KMS-11 (cell line): ENCODE data around the gene MORF4L1.
"Not testable (repeated sequence)": the region's sequence is repeated elsewhere in the genome, so short reads cannot be mapped to it uniquely, and the experiment has no call there.

Experiments
- H2AFZ ChIP-seq: fragments of 200-600 bp; sonication (generic); 2 replicates; pipeline ENCODE4 v1.6.1; 2016; ENCODE audit warnings: antibody characterized with exemption, mixed run types, low read depth
- H3K27ac ChIP-seq: fragments of 200-600 bp; sonication (generic); 2 replicates; pipeline ENCODE4 v1.6.1; 2016; ENCODE audit warnings: mild to moderate bottlenecking, mixed run types
- H3K27me3 ChIP-seq: fragments of 200-600 bp; sonication (generic); 2 replicates; pipeline ENCODE4 v1.6.1; 2017; ENCODE audit warnings: mild to moderate bottlenecking, low read depth, mixed run types, moderate library complexity; ENCODE audit not compliant: insufficient read depth
- H3K36me3 ChIP-seq: fragments of 200-600 bp; sonication (generic); 2 replicates; pipeline ENCODE4 v1.6.1; 2017; ENCODE audit warnings: mild to moderate bottlenecking, mixed run types; ENCODE audit not compliant: insufficient read depth
- H3K4me1 ChIP-seq: fragments of 200-600 bp; sonication (generic); 2 replicates; pipeline ENCODE4 v1.6.1; 2016; ENCODE audit warnings: mild to moderate bottlenecking, low read depth, mixed run types; ENCODE audit not compliant: poor library complexity, severe bottlenecking
- H3K4me2 ChIP-seq: fragments of 200-600 bp; sonication (generic); 2 replicates; pipeline ENCODE4 v1.7.0; 2016; ENCODE audit warnings: mild to moderate bottlenecking, mixed run types
- H3K4me3 ChIP-seq: fragments of 200-600 bp; sonication (generic); IDR thresholded peaks from 2 replicates; pipeline ENCODE4 v1.6.1; 2017; ENCODE audit warnings: low read depth, low read length, mixed read lengths; ENCODE audit not compliant: insufficient read depth
- H3K79me2 ChIP-seq: fragments of 200-600 bp; sonication (generic); 2 replicates; pipeline ENCODE4 v1.6.1; 2016; ENCODE audit warnings: low read depth, mixed run types; ENCODE audit not compliant: insufficient read depth
- H3K9ac ChIP-seq: fragments of 200-600 bp; sonication (generic); 2 replicates; pipeline ENCODE4 v1.6.1; 2016; ENCODE audit warnings: mild to moderate bottlenecking, mixed run types
- H4K20me1 ChIP-seq: fragments of 200-600 bp; sonication (generic); 2 replicates; pipeline ENCODE4 v1.6.1; 2016; ENCODE audit warnings: mild to moderate bottlenecking, mixed run types; ENCODE audit not compliant: insufficient read depth
- TF ChIP-seq, protein P1 (sequence below): fragments of 200-600 bp; sonication (generic); conservative IDR thresholded peaks from 2 replicates; pipeline ENCODE4 v1.6.1; 2017; ENCODE audit warnings: low read depth, mild to moderate bottlenecking, antibody characterized with exemption, low read length, moderate library complexity, mixed read lengths

MORF4L1 gene

DNA sequence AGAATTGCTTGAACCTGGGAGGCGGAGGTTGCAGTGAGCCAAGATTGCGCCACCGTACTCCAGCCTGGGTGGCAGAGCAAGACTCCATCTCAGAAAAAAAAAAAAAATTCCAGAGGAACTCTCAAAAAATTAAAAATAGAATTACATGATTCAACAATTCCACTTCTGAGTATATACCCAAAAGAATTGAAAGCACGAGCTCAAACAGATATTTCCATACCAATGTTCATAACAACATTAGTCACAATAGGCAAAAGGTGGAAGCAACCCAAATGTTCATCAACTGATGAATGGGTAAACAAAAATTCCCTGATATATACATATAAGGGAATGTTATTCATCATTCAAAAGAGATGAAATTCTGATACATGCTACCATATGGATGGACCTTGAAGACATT is 16.9 kb upstream of the MORF4L1 start:
- no peaks in the 10 kb centered on the region for H3K27me3 ChIP-seq
- no peak overlapping the region for H3K27ac ChIP-seq
- no peaks in the 10 kb centered on the region for H3K79me2 ChIP-seq
- H4K20me1 ChIP-seq, result no peaks in the 10 kb centered on the region
- H3K4me2 ChIP-seq, result no peak overlapping the region
- no peak overlapping the region for H2AFZ ChIP-seq
- no peak overlapping the region for H3K9ac ChIP-seq
- H3K4me1 ChIP-seq, result peaks cover 18% of the 10 kb centered on the region
- no peak overlapping the region for H3K4me3 ChIP-seq
- H3K36me3 ChIP-seq, result no peaks in the 10 kb centered on the region
- TF ChIP-seq, protein P1, sequence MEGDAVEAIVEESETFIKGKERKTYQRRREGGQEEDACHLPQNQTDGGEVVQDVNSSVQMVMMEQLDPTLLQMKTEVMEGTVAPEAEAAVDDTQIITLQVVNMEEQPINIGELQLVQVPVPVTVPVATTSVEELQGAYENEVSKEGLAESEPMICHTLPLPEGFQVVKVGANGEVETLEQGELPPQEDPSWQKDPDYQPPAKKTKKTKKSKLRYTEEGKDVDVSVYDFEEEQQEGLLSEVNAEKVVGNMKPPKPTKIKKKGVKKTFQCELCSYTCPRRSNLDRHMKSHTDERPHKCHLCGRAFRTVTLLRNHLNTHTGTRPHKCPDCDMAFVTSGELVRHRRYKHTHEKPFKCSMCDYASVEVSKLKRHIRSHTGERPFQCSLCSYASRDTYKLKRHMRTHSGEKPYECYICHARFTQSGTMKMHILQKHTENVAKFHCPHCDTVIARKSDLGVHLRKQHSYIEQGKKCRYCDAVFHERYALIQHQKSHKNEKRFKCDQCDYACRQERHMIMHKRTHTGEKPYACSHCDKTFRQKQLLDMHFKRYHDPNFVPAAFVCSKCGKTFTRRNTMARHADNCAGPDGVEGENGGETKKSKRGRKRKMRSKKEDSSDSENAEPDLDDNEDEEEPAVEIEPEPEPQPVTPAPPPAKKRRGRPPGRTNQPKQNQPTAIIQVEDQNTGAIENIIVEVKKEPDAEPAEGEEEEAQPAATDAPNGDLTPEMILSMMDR, result no peak

DNA sequence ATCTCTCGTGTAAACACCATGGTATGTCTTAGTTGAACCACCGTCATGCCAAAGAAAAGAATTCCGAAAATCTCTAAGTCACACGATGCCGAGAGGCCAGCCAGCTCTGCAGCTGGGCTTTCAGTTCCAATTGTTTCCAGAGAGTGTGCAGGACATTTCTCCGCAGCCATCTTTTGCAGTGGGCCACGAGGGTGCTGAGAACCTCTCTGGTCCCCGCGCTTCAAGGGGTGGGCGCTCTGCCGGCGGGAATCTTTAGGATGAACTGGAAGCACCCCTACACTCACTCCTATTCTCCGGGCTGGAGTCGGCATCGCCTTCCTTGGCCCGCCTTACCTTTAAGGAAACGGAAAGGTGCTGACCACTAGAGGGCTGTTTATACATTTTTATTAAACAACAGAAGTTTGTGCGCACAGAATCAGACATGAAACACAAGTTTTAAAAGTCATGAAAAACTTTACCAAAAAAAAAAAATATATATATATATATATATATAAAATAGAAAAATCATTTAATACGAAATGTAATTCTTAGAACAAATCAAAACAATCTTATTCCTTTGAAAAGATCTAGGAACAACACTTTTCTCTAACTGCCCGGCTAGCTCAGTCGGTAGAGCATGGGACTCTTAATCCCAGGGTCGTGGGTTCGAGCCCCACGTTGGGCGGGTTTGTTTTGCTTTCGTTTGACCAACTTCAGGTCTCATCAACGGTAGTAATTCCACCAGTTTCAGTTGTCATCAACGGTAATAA is 12.5 kb upstream of the MORF4L1 start:
- H3K4me2 ChIP-seq, result peak overlapping the region; percentile 58
- H3K27ac ChIP-seq, result peak overlapping the region; percentile 70
- H2AFZ ChIP-seq, result peak overlapping the region; percentile 98
- TF ChIP-seq, protein P1, result peak; percentile 65
- no peaks in the 10 kb centered on the region for H3K27me3 ChIP-seq
- H4K20me1 ChIP-seq, result no peaks in the 10 kb centered on the region
- H3K4me3 ChIP-seq, result no peak overlapping the region
- peaks cover 18% of the 10 kb centered on the region for H3K4me1 ChIP-seq
- H3K9ac ChIP-seq, result peak overlapping the region; percentile 82
- H3K79me2 ChIP-seq, result no peaks in the 10 kb centered on the region
- no peaks in the 10 kb centered on the region for H3K36me3 ChIP-seq

DNA sequence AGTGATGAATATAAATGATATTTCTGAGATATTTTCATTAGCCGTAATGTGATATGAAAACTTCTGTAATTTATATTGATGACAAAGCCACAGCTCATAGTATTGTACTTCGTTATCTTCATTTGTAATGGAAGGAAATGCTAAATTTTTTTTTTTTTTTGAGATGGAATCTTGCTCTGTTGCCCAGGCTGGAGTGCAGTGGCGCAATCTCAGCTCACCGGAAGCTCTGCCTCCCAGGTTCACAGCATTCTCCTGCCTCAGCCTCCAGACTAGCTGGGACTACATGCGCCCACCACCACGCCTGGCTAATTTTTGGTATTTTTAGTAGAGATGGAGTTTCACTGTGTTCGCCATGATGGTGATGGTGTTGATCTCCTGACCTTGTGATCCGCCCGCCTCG is 7.1 kb upstream of the MORF4L1 start:
- not testable (repeated sequence) for H3K27ac ChIP-seq, H3K4me2 ChIP-seq, H3K4me3 ChIP-seq, H4K20me1 ChIP-seq, H3K27me3 ChIP-seq, H3K36me3 ChIP-seq, H3K4me1 ChIP-seq, H2AFZ ChIP-seq, H3K9ac ChIP-seq, H3K79me2 ChIP-seq

DNA sequence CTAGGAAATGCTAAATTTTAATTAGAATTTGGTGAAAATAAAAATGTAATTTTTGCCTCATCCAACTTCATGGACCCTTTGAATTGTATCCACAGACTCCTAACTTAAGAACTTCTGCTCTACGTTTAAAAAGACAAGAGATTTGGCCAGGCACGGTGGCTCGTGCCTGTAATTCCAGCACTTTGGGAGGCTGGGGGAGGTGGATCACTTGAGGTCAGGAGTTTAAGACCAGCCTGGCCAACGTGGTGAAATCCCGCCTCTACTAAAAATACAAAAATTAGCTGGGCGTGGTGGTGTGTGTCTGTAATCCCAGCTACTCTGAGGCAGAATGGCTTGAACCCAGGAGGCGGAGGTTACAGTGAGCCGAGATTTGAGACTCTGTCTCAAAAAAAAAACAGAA is 6.7 kb upstream of the MORF4L1 start:
- H3K4me2 ChIP-seq, H3K36me3 ChIP-seq, H3K27me3 ChIP-seq, H3K27ac ChIP-seq, H3K4me3 ChIP-seq, H3K79me2 ChIP-seq, H3K9ac ChIP-seq, H2AFZ ChIP-seq, H4K20me1 ChIP-seq, H3K4me1 ChIP-seq: not testable (repeated sequence)

DNA sequence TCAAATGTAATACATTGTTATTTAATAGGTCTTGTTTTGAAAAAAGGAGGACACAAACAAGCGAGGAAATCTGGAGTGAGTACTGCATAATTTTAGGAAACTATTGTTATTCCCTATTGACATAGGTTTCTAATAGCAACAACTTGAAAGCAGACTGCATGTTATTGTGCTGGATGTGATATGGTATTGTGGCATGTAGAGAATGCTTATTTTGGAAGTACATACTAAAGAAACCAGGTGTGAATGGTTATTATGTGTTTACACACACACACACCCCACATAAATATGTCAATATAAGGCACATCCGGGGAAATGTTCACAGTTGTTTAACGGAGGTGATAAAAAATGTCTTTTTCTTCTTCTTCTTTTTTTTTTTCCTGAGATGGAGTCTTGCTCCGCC is 5.9 kb upstream of the MORF4L1 start:
- no peak overlapping the region for H3K27ac ChIP-seq
- TF ChIP-seq, protein P1, result no peak
- no peak overlapping the region for H2AFZ ChIP-seq
- H3K4me1 ChIP-seq, result no peaks in the 10 kb centered on the region
- H3K4me2 ChIP-seq, result no peak overlapping the region
- H3K36me3 ChIP-seq, result no peaks in the 10 kb centered on the region
- no peaks in the 10 kb centered on the region for H3K27me3 ChIP-seq
- H3K4me3 ChIP-seq, result no peak overlapping the region
- H3K79me2 ChIP-seq, result no peaks in the 10 kb centered on the region
- no peak overlapping the region for H3K9ac ChIP-seq
- H4K20me1 ChIP-seq, result no peaks in the 10 kb centered on the region
